Large intestine (tissue), 3 donors: ENCODE measurements around the gene ALS2. TPM values are rescaled to one million over a fixed set of nuclear protein-coding genes. Genes with fewer than 3 reads are reported as not detected.

Source experiments
- DNase-seq, 2 donors: peaks; one replicate each; pipeline versions ENCODE4 v3.0.0 to v3.0.0-alpha.2; 2013
- H3K27ac ChIP-seq: one replicate; pipeline ENCODE4 v1.5.1; 2013; ENCODE audit warnings: low read length
- H3K27me3 ChIP-seq: 2 replicates; pipeline ENCODE4 v1.6.1; 2013; ENCODE audit warnings: low read length; ENCODE audit not compliant: control insufficient read depth, insufficient read depth
- H3K36me3 ChIP-seq: 2 replicates; pipeline ENCODE4 v1.6.1; 2013; ENCODE audit warnings: low read length; ENCODE audit not compliant: control insufficient read depth, insufficient read depth
- H3K4me1 ChIP-seq: one replicate; pipeline ENCODE4 v1.6.1; 2013; ENCODE audit warnings: low read length; ENCODE audit not compliant: control insufficient read depth, insufficient read depth
- H3K4me3 ChIP-seq: one replicate; pipeline ENCODE4 v1.5.1; 2013; ENCODE audit warnings: low read length
- H3K9me3 ChIP-seq: one replicate; pipeline ENCODE4 v1.6.1; 2013; ENCODE audit warnings: mild to moderate bottlenecking, low read depth, low read length, moderate library complexity; ENCODE audit not compliant: control insufficient read depth
- WGBS: methylation state at CpG from one replicate; pipeline ENCODE4 v1.1.5; 2013; ENCODE audit warnings: low lambda C conversion rate; ENCODE audit not compliant: insufficient coverage; 5-methylcytosine and 5-hydroxymethylcytosine counted together
- polyA plus RNA-seq: library from polyadenylated mRNA; unstranded; fragments of 120-200 nt; gene quantifications from one replicate; pipeline ENCODE4 v1.2.1, GENCODE V29; 2013

Gene ALS2
- polyA plus RNA-seq, 1 donor = 29.8 TPM

DNA sequence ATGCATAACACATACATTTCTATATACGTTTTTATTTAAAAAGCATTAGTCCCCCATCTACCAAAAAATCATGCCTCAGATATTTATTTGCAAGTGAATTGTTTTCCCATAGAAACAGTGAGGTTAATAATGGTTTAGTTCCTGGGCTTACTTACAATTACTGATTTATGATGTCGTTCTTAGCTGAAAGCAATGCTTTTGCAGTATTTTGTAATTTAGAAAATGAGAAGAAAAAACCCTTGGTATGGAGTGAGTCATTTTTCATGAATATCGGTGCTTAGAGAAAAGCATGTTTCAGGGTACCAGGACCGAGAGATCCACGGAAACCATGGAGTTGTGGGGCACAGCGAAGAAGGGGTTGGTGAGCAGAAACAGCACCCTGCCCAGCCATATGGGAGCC, 13.6 kb upstream of the ALS2 start:
- Histone ChIP-seq H3K27ac (no peak overlapping the region), H3K27me3 (no peaks in the 10 kb centered on the region), H3K4me3 (no peak overlapping the region), H3K9me3 (no peaks in the 10 kb centered on the region), H3K36me3 (no peaks in the 10 kb centered on the region), H3K4me1 (peaks cover 2% of the 10 kb centered on the region)
- no peak for DNase-seq
- WGBS = 89% methylated on average over 4 of the region's 6 CpGs

GRCh38 chr2:201793631-201794030, 12.9 kb upstream of the ALS2 start:
- Histone ChIP-seq H3K27ac (no peak overlapping the region), H3K9me3 (no peaks in the 10 kb centered on the region), H3K4me3 (no peak overlapping the region), H3K4me1 (peaks cover 2% of the 10 kb centered on the region), H3K27me3 (no peaks in the 10 kb centered on the region), H3K36me3 (no peaks in the 10 kb centered on the region)
- WGBS = no CpG with 5 or more reads among the region's 1 CpG
- DNase-seq = no peak

DNA sequence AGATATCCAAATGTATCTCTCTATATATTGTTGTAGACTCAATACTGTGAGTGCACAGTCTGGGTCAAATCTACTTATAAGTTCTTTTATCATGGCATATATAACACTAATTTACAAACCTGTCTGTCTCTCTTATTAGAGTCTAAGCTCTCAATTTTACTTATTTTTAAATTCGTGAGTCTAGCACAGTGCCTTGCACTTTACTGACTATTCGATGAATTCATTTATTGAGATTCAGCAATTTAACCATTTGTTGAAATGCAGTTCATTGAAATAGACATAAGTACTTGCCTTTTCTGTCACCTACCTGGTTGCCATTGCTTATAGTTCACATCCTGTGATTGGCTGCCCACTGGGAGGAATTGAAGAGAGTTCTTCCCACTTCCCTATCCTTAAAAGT, 10.3 kb upstream of the ALS2 start:
- Histone ChIP-seq H3K9me3 (no peaks in the 10 kb centered on the region), H3K4me1 (peaks cover 2% of the 10 kb centered on the region), H3K36me3 (no peaks in the 10 kb centered on the region), H3K4me3 (no peak overlapping the region), H3K27me3 (no peaks in the 10 kb centered on the region), H3K27ac (no peak overlapping the region)
- WGBS = no CpG with 5 or more reads among the region's 2 CpGs
- no peak for DNase-seq

GRCh38 chr2:201790291-201790690, 9.6 kb upstream of the ALS2 start:
- no peak for DNase-seq
- no peaks in the 10 kb centered on the region for H3K36me3 ChIP-seq
- 33% methylated on average over 3 of the region's 3 CpGs for WGBS

DNA sequence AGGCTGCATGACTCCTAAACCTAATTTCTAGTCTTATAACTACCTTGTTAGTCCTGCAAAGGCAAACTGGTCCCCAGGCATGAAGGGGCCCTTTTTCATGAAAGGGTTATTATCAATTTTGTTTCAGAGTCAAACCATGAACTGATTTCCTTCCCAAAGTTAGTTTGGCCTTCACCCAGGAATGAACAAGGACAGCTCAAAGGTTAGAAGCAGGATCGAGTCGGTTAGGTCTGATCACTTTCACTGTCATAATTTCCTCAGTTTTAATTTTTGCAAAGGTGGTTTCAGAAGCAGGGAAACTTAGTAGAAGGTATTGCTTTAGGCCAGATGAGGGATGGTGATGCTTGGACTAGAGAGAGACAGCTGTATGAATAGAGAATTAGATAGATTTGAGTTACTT, 8.7 kb upstream of the ALS2 start:
- peaks cover 2% of the 10 kb centered on the region for H3K4me1 ChIP-seq
- no peak overlapping the region for H3K4me3 ChIP-seq
- DNase-seq = no peak
- H3K27me3 ChIP-seq = no peaks in the 10 kb centered on the region
- no peaks in the 10 kb centered on the region for H3K36me3 ChIP-seq
- H3K9me3 ChIP-seq = no peaks in the 10 kb centered on the region
- H3K27ac ChIP-seq = no peak overlapping the region
- no CpG with 5 or more reads among the region's 2 CpGs for WGBS

More at GRCh38 chr2:201790291-201790690, 9.6 kb upstream of the ALS2 start:
- H3K4me3 ChIP-seq = no peak overlapping the region
- H3K4me1 ChIP-seq = peaks cover 2% of the 10 kb centered on the region
- no peaks in the 10 kb centered on the region for H3K9me3 ChIP-seq
- no peaks in the 10 kb centered on the region for H3K27me3 ChIP-seq
- no peak overlapping the region for H3K27ac ChIP-seq

- 95% methylated on average over 3 of the region's 3 CpGs for WGBS
- peaks cover 2% of the 10 kb centered on the region for H3K4me1 ChIP-seq
- no peak overlapping the region for H3K4me3 ChIP-seq
- no peak for DNase-seq
- H3K36me3 ChIP-seq = no peaks in the 10 kb centered on the region
- H3K9me3 ChIP-seq = no peaks in the 10 kb centered on the region
- no peak overlapping the region for H3K27ac ChIP-seq
- no peaks in the 10 kb centered on the region for H3K27me3 ChIP-seq
Measured at GRCh38 chr2:201788371-201788770, 7.6 kb upstream of the ALS2 start.

DNA sequence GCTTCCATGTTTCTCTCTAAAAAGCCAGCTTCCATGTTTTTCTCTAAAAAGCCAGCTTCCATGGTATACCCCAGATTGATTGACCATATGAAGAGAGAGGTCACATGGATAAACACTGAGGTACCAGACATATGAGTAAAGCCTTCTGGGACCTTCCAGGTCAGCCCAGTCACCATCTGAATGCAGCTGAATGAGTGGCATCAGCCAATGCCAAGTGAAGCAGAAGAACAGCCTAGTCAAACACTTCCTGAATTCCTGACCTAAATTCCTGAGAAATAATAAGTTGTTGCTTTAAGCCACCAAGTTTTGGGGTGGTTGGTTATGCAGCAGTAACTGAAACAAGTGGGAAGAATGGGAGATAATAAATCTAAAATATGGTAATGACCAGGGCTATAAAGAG, 5.7 kb upstream of the ALS2 start:
- no peak overlapping the region for H3K4me3 ChIP-seq
- H3K36me3 ChIP-seq = no peaks in the 10 kb centered on the region
- H3K27ac ChIP-seq = no peak overlapping the region
- no peaks in the 10 kb centered on the region for H3K9me3 ChIP-seq
- DNase-seq = no peak
- peaks cover 2% of the 10 kb centered on the region for H3K4me1 ChIP-seq
- H3K27me3 ChIP-seq = no peaks in the 10 kb centered on the region

- DNase-seq = no peak
- H3K4me3 ChIP-seq = no peak overlapping the region
- no CpG with 5 or more reads among the region's 4 CpGs for WGBS
- H3K27ac ChIP-seq = no peak overlapping the region
- H3K4me1 ChIP-seq = no peaks in the 10 kb centered on the region
- no peaks in the 10 kb centered on the region for H3K27me3 ChIP-seq
- no peaks in the 10 kb centered on the region for H3K9me3 ChIP-seq
- H3K36me3 ChIP-seq = no peaks in the 10 kb centered on the region
Measured at GRCh38 chr2:201785135-201785534, 4.4 kb upstream of the ALS2 start.

GRCh38 chr2:201784563-201784962, 3.8 kb upstream of the ALS2 start:
- H3K9me3 ChIP-seq = no peaks in the 10 kb centered on the region
- no peak overlapping the region for H3K27ac ChIP-seq
- WGBS = no CpG with 5 or more reads among the region's 1 CpG

DNA sequence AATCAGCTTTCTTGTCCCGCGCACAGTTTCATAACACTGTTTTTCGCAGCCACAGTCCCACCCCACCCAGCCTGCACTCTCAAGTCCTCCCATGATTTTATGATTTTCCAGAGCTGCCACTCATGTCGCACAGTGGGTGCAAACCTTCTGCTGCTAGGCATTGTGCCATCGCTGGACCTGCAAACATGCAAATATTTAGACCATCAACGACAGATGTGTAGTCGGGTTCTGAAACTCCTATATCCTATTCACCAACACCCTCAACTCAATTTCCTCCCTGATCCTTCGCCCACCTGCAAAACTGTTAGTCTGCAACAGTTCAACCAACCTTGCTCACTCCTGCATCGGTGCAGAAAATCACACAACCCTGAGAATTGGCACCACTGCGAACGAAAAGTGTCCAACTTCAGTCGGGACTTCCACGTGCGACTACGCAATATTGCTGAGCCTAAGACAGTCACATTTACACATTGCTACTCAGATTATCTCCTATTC, 871 bp upstream of the ALS2 start:
- peak; percentile 13 to 59 for DNase-seq

More at GRCh38 chr2:201784563-201784962, 3.8 kb upstream of the ALS2 start:
- Histone ChIP-seq H3K27me3 (no peaks in the 10 kb centered on the region), H3K4me1 (no peaks in the 10 kb centered on the region), H3K36me3 (no peaks in the 10 kb centered on the region), H3K4me3 (no peak overlapping the region)
- DNase-seq = no peak

GRCh38 chr2:201779901-201780673, 646 bp downstream of the ALS2 start:
- Histone ChIP-seq H3K9me3 (no peaks in the 10 kb centered on the region), H3K27ac (peak overlapping the region; percentile 91), H3K27me3 (no peaks in the 10 kb centered on the region), H3K4me3 (peak overlapping the region; percentile 83), H3K4me1 (peaks cover 29% of the 10 kb centered on the region), H3K36me3 (no peaks in the 10 kb centered on the region)
- DNase-seq = peak; percentile 10 to 60
- WGBS = 0% methylated on average over 5 of the region's 22 CpGs

More for the DNA sequence above, 871 bp upstream of the ALS2 start:
- H3K27me3 ChIP-seq = no peaks in the 10 kb centered on the region
- no peaks in the 10 kb centered on the region for H3K36me3 ChIP-seq
- no peaks in the 10 kb centered on the region for H3K9me3 ChIP-seq
- WGBS = 0% methylated on average over 1 of the region's 15 CpGs
- H3K4me1 ChIP-seq = peaks cover 18% of the 10 kb centered on the region
- H3K4me3 ChIP-seq = peak overlapping the region; percentile 83
- peak overlapping the region; percentile 91 for H3K27ac ChIP-seq
